ENCODE data around the gene EMP2. TPM values are rescaled to one million over a fixed set of nuclear protein-coding genes. Genes with fewer than 3 reads are reported as not detected.
"Not testable (repeated sequence)": the region's sequence is repeated elsewhere in the genome, so short reads cannot be mapped to it uniquely, and the experiment has no call there.

The EMP2 gene
- total RNA-seq, 2 experiments from 2014 or later, result not detected

DNA sequence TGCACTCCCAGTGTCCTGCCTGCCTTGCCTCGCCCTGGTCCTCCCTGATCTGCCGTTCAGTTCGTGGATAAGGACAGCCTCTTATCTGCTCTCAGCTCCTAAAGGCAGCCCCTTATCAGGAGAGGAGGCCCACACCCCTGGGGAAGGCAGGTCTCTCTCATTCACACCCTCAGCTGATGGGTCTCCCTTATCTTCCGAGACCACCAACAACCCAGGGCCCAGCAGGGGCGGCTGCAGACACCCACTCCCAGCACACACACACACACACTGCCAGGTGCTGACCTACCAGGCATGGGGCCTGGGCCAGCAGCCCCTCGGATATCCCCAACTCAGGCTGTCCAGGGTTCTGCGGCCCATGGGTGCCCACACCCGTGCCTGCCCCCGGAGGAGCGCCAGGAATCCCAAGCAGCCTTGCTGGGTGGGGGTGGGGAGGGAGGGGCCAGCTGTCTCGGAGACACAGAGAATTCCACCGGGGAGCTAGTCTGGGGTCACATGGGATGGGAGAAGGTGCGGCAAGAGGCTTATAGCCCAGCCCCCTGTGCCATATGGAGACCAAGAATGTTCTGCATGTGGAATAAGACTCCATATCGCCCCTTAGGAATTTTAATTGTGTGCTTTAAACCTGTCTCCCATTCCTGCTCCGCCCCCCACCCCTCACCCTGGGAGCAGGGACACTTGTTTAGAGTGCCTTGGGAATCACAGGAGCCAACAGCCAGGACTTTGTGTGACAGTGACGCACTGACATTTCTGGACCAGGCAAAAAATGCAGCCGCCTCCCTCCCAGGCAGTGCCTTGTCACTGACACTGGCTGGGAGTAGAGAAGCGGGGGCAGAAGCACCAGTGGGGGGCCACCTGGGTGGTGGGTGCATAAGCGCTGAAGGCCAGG is 41.9 kb upstream of the EMP2 start:
- Mint-ChIP-seq H3K4me3 (no peak overlapping the region), H3K9me3 (no peaks in the 10 kb centered on the region)
- no peak for ATAC-seq

DNA sequence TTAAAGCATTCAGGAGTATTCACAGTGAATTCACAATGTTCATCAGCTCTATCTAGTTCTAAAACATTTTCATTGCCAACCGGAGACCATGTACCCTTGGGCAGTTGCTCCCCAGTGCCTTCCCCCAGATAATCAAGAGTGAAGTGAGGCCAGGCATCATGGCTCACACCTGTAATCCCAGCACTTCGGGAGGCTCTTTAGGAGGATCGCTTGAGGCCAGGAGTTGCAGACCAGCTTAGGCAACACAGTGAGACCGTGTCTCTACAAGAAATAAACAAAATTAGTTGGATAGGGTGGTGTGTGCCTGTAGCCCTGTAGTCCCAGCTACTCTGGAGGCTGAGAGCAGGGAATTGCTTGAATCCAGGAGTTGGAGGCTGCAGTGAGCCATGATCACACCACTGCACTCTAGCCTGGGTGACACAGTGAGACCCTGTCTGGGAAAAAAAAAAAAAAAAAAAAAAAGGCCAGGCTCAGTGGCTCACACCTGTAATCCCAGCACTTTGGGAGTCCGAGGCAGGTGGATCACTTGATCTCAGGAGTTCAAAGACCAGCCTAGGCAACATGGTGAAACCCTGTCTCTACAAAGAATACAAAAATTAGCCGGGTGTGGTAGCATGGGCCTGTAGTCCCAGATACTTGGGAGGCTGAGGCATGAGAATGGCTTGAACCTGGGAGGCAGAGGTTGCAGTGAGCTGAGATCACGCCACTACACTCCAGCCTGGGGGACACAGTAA is 41.0 kb upstream of the EMP2 start:
- H3K9me3 Mint-ChIP-seq; intact Hi-C loops (cut with micrococcal nuclease); H3K27ac Mint-ChIP-seq; CTCF ChIA-PET; POLR2A ChIA-PET; H3K4me1 Mint-ChIP-seq (ENCODE audit: low read depth); H3K4me3 Mint-ChIP-seq; ATAC-seq; DNase-seq; H3K36me3 Mint-ChIP-seq (ENCODE audit: low read depth): not testable (repeated sequence)
- H3K27me3 Mint-ChIP-seq, result peaks cover 16% of the 10 kb centered on the region

More for the DNA sequence above, 41.9 kb upstream of the EMP2 start:
- Mint-ChIP-seq H3K4me1 (ENCODE audit: low read depth) (no peaks in the 10 kb centered on the region), H3K27me3 (peaks cover 15% of the 10 kb centered on the region), H3K36me3 (ENCODE audit: low read depth) (no peaks in the 10 kb centered on the region), H3K27ac (no peak overlapping the region)
- TF ChIP-seq CTCF (IDR thresholded peaks at IDR 0.05), result no peak
- intact Hi-C loops (cut with micrococcal nuclease), result no loop called here
- ChIA-PET CTCF (no interaction called here), POLR2A (no interaction called here)
- no peak for DNase-seq

- ChIA-PET POLR2A (no interaction called here), CTCF (no interaction called here)
- no peak for TF ChIP-seq CTCF (IDR thresholded peaks at IDR 0.05)
- Mint-ChIP-seq H3K36me3 (ENCODE audit: low read depth) (no peaks in the 10 kb centered on the region), H3K27me3 (peaks cover 16% of the 10 kb centered on the region), H3K27ac (no peak overlapping the region), H3K4me3 (no peak overlapping the region), H3K9me3 (no peaks in the 10 kb centered on the region), H3K4me1 (ENCODE audit: low read depth) (no peaks in the 10 kb centered on the region)
- intact Hi-C loops (cut with micrococcal nuclease), result no loop called here
- ATAC-seq (no peak), DNase-seq (no peak)
Measured at GRCh38 chr16:10620120-10620519, 39.7 kb upstream of the EMP2 start.

GRCh38 chr16:10619271-10619849 is 39.0 kb upstream of the EMP2 start:
- H3K27ac Mint-ChIP-seq, result no peak overlapping the region
- DNase-seq (peak; percentile 32), ATAC-seq (no peak)
- H3K36me3 Mint-ChIP-seq (ENCODE audit: low read depth), result no peaks in the 10 kb centered on the region
- intact Hi-C loops (cut with micrococcal nuclease), result no loop called here
- POLR2A ChIA-PET, result no interaction called here
- peaks cover 16% of the 10 kb centered on the region for H3K27me3 Mint-ChIP-seq
- no peak overlapping the region for H3K4me3 Mint-ChIP-seq
- TF ChIP-seq CTCF (IDR thresholded peaks at IDR 0.05), result no peak
- no peaks in the 10 kb centered on the region for H3K4me1 Mint-ChIP-seq (ENCODE audit: low read depth)
- no peaks in the 10 kb centered on the region for H3K9me3 Mint-ChIP-seq
- CTCF ChIA-PET, result no interaction called here

DNA sequence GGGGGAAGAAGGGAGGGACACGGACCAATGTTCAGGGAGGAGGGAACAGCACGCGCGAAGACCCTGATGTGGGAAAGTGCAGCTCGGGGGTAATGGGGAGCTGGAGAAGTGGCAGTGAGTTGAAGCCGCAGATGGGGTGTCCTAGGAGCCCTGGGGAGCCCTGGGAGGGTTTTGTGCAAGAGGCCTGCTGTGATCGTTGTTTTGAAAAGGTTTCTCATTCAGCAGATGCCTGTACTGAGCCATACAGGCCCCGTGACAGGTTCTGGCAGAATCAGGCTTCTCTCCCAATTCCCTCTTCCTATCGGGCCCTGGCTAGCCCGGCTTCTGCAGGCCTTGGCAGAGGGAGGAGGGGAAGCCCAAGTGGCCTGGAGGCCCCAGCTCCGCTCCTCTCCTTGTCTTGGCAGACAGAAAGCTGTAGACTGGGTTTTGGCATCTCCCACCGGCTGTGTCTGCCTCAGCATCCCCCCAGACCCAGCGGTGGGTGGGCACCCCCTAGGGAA is 38.4 kb upstream of the EMP2 start:
- ChIA-PET POLR2A (no interaction called here), CTCF (no interaction called here)
- Mint-ChIP-seq H3K36me3 (ENCODE audit: low read depth) (no peaks in the 10 kb centered on the region), H3K9me3 (no peaks in the 10 kb centered on the region), H3K27me3 (peaks cover 16% of the 10 kb centered on the region), H3K27ac (no peak overlapping the region), H3K4me3 (no peak overlapping the region), H3K4me1 (ENCODE audit: low read depth) (no peaks in the 10 kb centered on the region)
- intact Hi-C loops (cut with micrococcal nuclease), result no loop called here
- ATAC-seq (no peak), DNase-seq (no peak)
- no peak for TF ChIP-seq CTCF (IDR thresholded peaks at IDR 0.05)
